IMR-90 (cell line): Measurements from ENCODE around the gene LARP4B. TPM values are rescaled to one million over a fixed set of nuclear protein-coding genes. Genes with fewer than 3 reads are reported as not detected.

Experiments used
- ATAC-seq: fragments of 200-7000 bp; cut with Tn5 transposase; 2 replicates; pipeline ENCODE4 v1.9.1; 2020; ENCODE audit warnings: low read depth, mild to moderate bottlenecking, moderate library complexity
- BruUV-seq: library from RNA; stranded (reverse); fragments of 400-500 nt; replicated peaks from 2 replicates; lab custom pipeline; 2021; lab: Mats Ljungman, UMichigan
- CTCF ChIA-PET: fragments of 300-600 bp; formaldehyde crosslinking; extraction: SDS; loops from one replicate; lab custom pipeline; 2021; ENCODE audit warnings: antibody characterized with exemption; lab: Yijun Ruan, JAX
- POLR2A ChIA-PET: fragments of 300-600 bp; sonication (Branson Sonifier 250); formaldehyde crosslinking; loops from one replicate; lab custom pipeline; 2022; ENCODE audit warnings: antibody characterized with exemption; ENCODE audit not compliant: unreplicated experiment; lab: Charles Lee
- DNase-seq: peaks from one replicate; pipeline ENCODE4 v3.0.0; 2013
- H2AFZ ChIP-seq: replicated peaks from 2 replicates; pipeline ENCODE3; 2013; ENCODE audit warnings: low read length, mild to moderate bottlenecking; ENCODE audit not compliant: poor library complexity
- H2AK5ac ChIP-seq: 2 replicates; pipeline ENCODE4 v1.6.1; 2013; ENCODE audit warnings: low read depth, low read length, inconsistent platforms
- H2AK9ac ChIP-seq: replicated peaks from 2 replicates; pipeline ENCODE3; 2013; ENCODE audit warnings: mild to moderate bottlenecking, low read depth, low read length, moderate library complexity; ENCODE audit not compliant: poor library complexity
- H2BK120ac ChIP-seq: 2 replicates; pipeline ENCODE4 v1.6.1; 2013; ENCODE audit warnings: low read depth, low read length, inconsistent platforms
- H2BK15ac ChIP-seq: 3 replicates; pipeline ENCODE4 v1.6.1; 2013; ENCODE audit warnings: low read depth, low read length, inconsistent platforms
- H2BK20ac ChIP-seq: 2 replicates; pipeline ENCODE4 v1.6.1; 2013; ENCODE audit warnings: low read depth, mild to moderate bottlenecking, inconsistent platforms, low read length, moderate library complexity
- H2BK5ac ChIP-seq: 2 replicates; pipeline ENCODE4 v1.6.1; 2013; ENCODE audit warnings: mild to moderate bottlenecking, low read depth, low read length, inconsistent platforms; ENCODE audit not compliant: poor library complexity, severe bottlenecking
- H3K14ac ChIP-seq: replicated peaks from 2 replicates; pipeline ENCODE4 v1.6.1; 2013; ENCODE audit warnings: low read depth, low read length, inconsistent platforms
- H3K18ac ChIP-seq: 2 replicates; pipeline ENCODE4 v1.6.1; 2013; ENCODE audit warnings: low read depth, low read length, control low read depth
- H3K23ac ChIP-seq: 2 replicates; pipeline ENCODE4 v1.6.1; 2013; ENCODE audit warnings: low read depth, low read length, inconsistent platforms
- H3K27ac ChIP-seq: 2 replicates; pipeline ENCODE4 v1.5.1; 2013; ENCODE audit warnings: mild to moderate bottlenecking, control low read depth, low read length; ENCODE audit not compliant: insufficient read depth
- H3K27me3 ChIP-seq: 2 replicates; pipeline ENCODE4 v1.6.1; 2013; ENCODE audit warnings: low read length; ENCODE audit not compliant: control insufficient read depth, insufficient read depth
- H3K36me3 ChIP-seq: 2 replicates; pipeline ENCODE4 v1.6.1; 2013; ENCODE audit warnings: low read length, mixed read lengths; ENCODE audit not compliant: control insufficient read depth, insufficient read depth
- H3K4ac ChIP-seq: 2 replicates; pipeline ENCODE4 v1.6.1; 2013; ENCODE audit warnings: low read depth, low read length, inconsistent platforms
- H3K4me1 ChIP-seq: 2 replicates; pipeline ENCODE4 v1.6.1; 2013; ENCODE audit warnings: low read length, mixed read lengths; ENCODE audit not compliant: control insufficient read depth, insufficient read depth
- H3K4me2 ChIP-seq: 2 replicates; pipeline ENCODE4 v1.6.1; 2013; ENCODE audit warnings: low read depth, mild to moderate bottlenecking, control low read depth, low read length, moderate library complexity
- H3K4me3 ChIP-seq: 2 replicates; pipeline ENCODE4 v1.5.1; 2013; ENCODE audit warnings: low read depth, mild to moderate bottlenecking, control low read depth, low read length, moderate library complexity; ENCODE audit not compliant: insufficient read depth
- H3K56ac ChIP-seq: 2 replicates; pipeline ENCODE4 v1.6.1; 2013; ENCODE audit warnings: low read length, inconsistent platforms; ENCODE audit not compliant: insufficient read depth; ENCODE audit errors: extremely low read depth
- H3K79me1 ChIP-seq, 2 experiments: 2 replicates each; pipeline ENCODE4 v1.6.1; 2013; ENCODE audit warnings: low read length in 2 of 2, inconsistent platforms in 1 of 2, low read depth in 1 of 2
- H3K9ac ChIP-seq: 2 replicates; pipeline ENCODE4 v1.6.1; 2013; ENCODE audit warnings: low read depth, low read length, control low read depth
- H3K9me1 ChIP-seq: 2 replicates; pipeline ENCODE4 v1.6.1; 2013; ENCODE audit warnings: low read length, inconsistent platforms; ENCODE audit not compliant: insufficient read depth
- H3K9me3 ChIP-seq: 2 replicates; pipeline ENCODE4 v1.6.1; 2013; ENCODE audit warnings: low read length; ENCODE audit not compliant: control insufficient read depth, insufficient read depth
- H4K20me1 ChIP-seq: 2 replicates; pipeline ENCODE4 v1.6.1; 2013; ENCODE audit warnings: low read length, inconsistent platforms; ENCODE audit not compliant: insufficient read depth
- H4K5ac ChIP-seq: 2 replicates; pipeline ENCODE4 v1.6.1; 2013; ENCODE audit warnings: mild to moderate bottlenecking, low read depth, low read length, control low read depth
- H4K8ac ChIP-seq, 2 experiments: 2 replicates each; pipeline ENCODE4 v1.6.1; 2013; ENCODE audit warnings: low read depth in 2 of 2, low read length in 2 of 2, control low read depth in 1 of 2, inconsistent platforms in 1 of 2
- H4K91ac ChIP-seq: 2 replicates; pipeline ENCODE4 v1.6.1; 2013; ENCODE audit warnings: low read depth, low read length, inconsistent platforms; ENCODE audit not compliant: insufficient read depth
- CHD1 ChIP-seq: IDR thresholded peaks from 2 replicates; pipeline ENCODE4 v1.6.1; 2012; ENCODE audit warnings: low read depth, low read length, improper control_type of control experiment
- CTCF ChIP-seq: conservative IDR thresholded peaks from 2 replicates; pipeline ENCODE4 v1.5.1; 2012; ENCODE audit warnings: mild to moderate bottlenecking, low read depth, low read length, improper control_type of control experiment
- ELK1 ChIP-seq: fragments of 150-350 bp; IDR thresholded peaks from 2 replicates; pipeline ENCODE4 v1.6.1; 2016; ENCODE audit warnings: low read depth, mild to moderate bottlenecking, low read length, moderate library complexity, borderline replicate concordance
- MAZ ChIP-seq: IDR thresholded peaks from 2 replicates; pipeline ENCODE4 v1.6.1; 2012; ENCODE audit warnings: low read depth, mild to moderate bottlenecking, low read length, improper control_type of control experiment, moderate library complexity, borderline replicate concordance
- MXI1 ChIP-seq: IDR thresholded peaks from 2 replicates; pipeline ENCODE4 v1.6.1; 2012; ENCODE audit warnings: low read depth, mild to moderate bottlenecking, low read length, moderate library complexity, borderline replicate concordance
- POLR2A ChIP-seq: IDR thresholded peaks from 2 replicates; pipeline ENCODE4 v1.6.1; 2012; ENCODE audit warnings: mild to moderate bottlenecking, low read depth, low read length
- RFX5 ChIP-seq: IDR thresholded peaks from 2 replicates; pipeline ENCODE4 v1.8.0; 2012; ENCODE audit warnings: low read depth, mild to moderate bottlenecking, low read length, moderate library complexity
- SMC3 ChIP-seq: fragments of 150-350 bp; IDR thresholded peaks from 2 replicates; pipeline ENCODE4 v1.6.1; 2016; ENCODE audit warnings: low read depth, mild to moderate bottlenecking, antibody characterized with exemption, low read length, moderate library complexity
- WGBS, 2 experiments: methylation state at CpG; one replicate each; pipeline versions ENCODE4 v1.1.5 to v1.1.7; 2013; ENCODE audit warnings: missing lambda C conversion rate in 2 of 2; ENCODE audit not compliant: insufficient read length in 1 of 2; ENCODE audit errors: extremely low coverage in 2 of 2; 5-methylcytosine and 5-hydroxymethylcytosine counted together
- dilution Hi-C: fragments of 300-500 bp; cut with HindIII; formaldehyde crosslinking; loops from one replicate; pipeline ENCODE4 v1.14.3; 2018; ENCODE audit warnings: low sequenced_read_pairs; ENCODE audit not compliant: unreplicated experiment
- in situ Hi-C: fragments of 300-500 bp; cut with MboI; formaldehyde crosslinking; loops from 3 replicates; pipeline ENCODE4 v1.14.3; 2019; ENCODE audit warnings: low sequenced_read_pairs, inconsistent platforms, mixed read lengths
- intact Hi-C: fragments of 100-400 bp; cut with micrococcal nuclease; formaldehyde crosslinking; loops from 2 replicates; pipeline ENCODE4 v1.10.0; 2022
- polyA plus RNA-seq, 3 experiments: library from polyadenylated mRNA; depleted of rRNA; stranded (reverse); fragments of >200 nt; gene quantifications; 2 replicates each; pipeline ENCODE4 v1.2.3, GENCODE V29; 2012; ENCODE audit warnings: low replicate concordance in 1 of 3
- total RNA-seq: library from RNA; depleted of rRNA; stranded (reverse); fragments of >200 nt; gene quantifications from 2 replicates; pipeline ENCODE4 v1.2.3, GENCODE V29; 2012

The LARP4B gene
- total and polyA plus RNA-seq, 2 of the 4 experiments (the other 2 are of a cell fraction) = 24.3 to 25.5 TPM

- in situ Hi-C loops (no loop called here), dilution Hi-C loops (no loop called here), intact Hi-C loops (no loop called here)
- Histone ChIP-seq H4K8ac (no peak overlapping the region), H3K9ac (no peak overlapping the region), H3K4me2 (no peak overlapping the region), H2BK5ac (no peak overlapping the region), H3K9me3 (no peaks in the 10 kb centered on the region), H4K20me1 (no peaks in the 10 kb centered on the region), H3K23ac (no peak overlapping the region), H2AFZ (no peak overlapping the region), H3K56ac (no peak overlapping the region), H3K4me1 (no peaks in the 10 kb centered on the region), H2BK20ac (no peak overlapping the region), H4K91ac (no peak overlapping the region), H3K4ac (no peak overlapping the region), H3K27me3 (no peaks in the 10 kb centered on the region), H2BK120ac (no peak overlapping the region), H3K79me1 (no peaks in the 10 kb centered on the region), H3K14ac (no peak overlapping the region), H4K5ac (no peak overlapping the region), H2AK5ac (no peak overlapping the region), H2AK9ac (no peak overlapping the region), H3K36me3 (no peaks in the 10 kb centered on the region), H3K4me3 (no peak overlapping the region), H3K18ac (no peak overlapping the region), H3K9me1 (peaks cover 7% of the 10 kb centered on the region), H2BK15ac (no peak overlapping the region), H3K27ac (no peak overlapping the region)
- TF ChIP-seq SMC3 = no peak
- TF ChIP-seq RFX5 = no peak
- no peak for TF ChIP-seq CHD1
- TF ChIP-seq ELK1 = no peak
- TF ChIP-seq CTCF = no peak
- no peak for TF ChIP-seq MAZ
- TF ChIP-seq MXI1 = no peak
- TF ChIP-seq POLR2A = no peak
- POLR2A ChIA-PET = no interaction called here
- CTCF ChIA-PET = no interaction called here
- ATAC-seq (no peak), DNase-seq (no peak)
- BruUV-seq = no TSS peak
- no CpG with 5 or more reads among the region's 10 CpGs for WGBS, 2 experiments
These were observed 7.6 kb upstream of the LARP4B start for GRCh38 chr10:938941-939678.
